ENCODE measurements around the gene TOR1B.

The TOR1B gene

GRCh38 chr9:129798973-129799372 lies 4.0 kb upstream of the TOR1B start:
- no peak for ATAC-seq

GRCh38 chr9:129801504-129801903 lies 1.5 kb upstream of the TOR1B start:
- no peak for TF ChIP-seq TOX (CRISPR knock-in tag; IDR thresholded peaks at IDR 0.05; ENCODE audit: borderline replicate concordance)
- TF ChIP-seq ZNF565 (CRISPR knock-in tag; conservative IDR thresholded peaks at IDR 0.05; ENCODE audit: low read depth): no peak
- TF ChIP-seq ARNTL (CRISPR knock-in tag; IDR thresholded peaks at IDR 0.05; ENCODE audit: borderline replicate concordance, low read depth): no peak
- no peak for TF ChIP-seq ZC3H10 (CRISPR knock-in tag; IDR thresholded peaks at IDR 0.05)
- no peak for TF ChIP-seq OSR1 (CRISPR knock-in tag; IDR thresholded peaks at IDR 0.05)
- TF ChIP-seq CSRNP3 (CRISPR knock-in tag; IDR thresholded peaks at IDR 0.05): no peak
- no peak for TF ChIP-seq ZFP30 (CRISPR knock-in tag; IDR thresholded peaks at IDR 0.05)
- no peak for TF ChIP-seq TSHZ2 (CRISPR knock-in tag; IDR thresholded peaks at IDR 0.05)
- TF ChIP-seq BACH2 (CRISPR knock-in tag; IDR thresholded peaks at IDR 0.05; ENCODE audit: borderline replicate concordance): no peak
- no peak for TF ChIP-seq CSDC2 (CRISPR knock-in tag; IDR thresholded peaks at IDR 0.05)
- ATAC-seq: no peak

More at GRCh38 chr9:129798973-129799372, 4.0 kb upstream of the TOR1B start:
- TF ChIP-seq TCF4 (CRISPR knock-in tag; IDR thresholded peaks at IDR 0.05; ENCODE audit: borderline replicate concordance): no peak
- TF ChIP-seq PPARA (CRISPR knock-in tag; IDR thresholded peaks at IDR 0.05; ENCODE audit: borderline replicate concordance): no peak
- TF ChIP-seq TSHZ2 (CRISPR knock-in tag; IDR thresholded peaks at IDR 0.05): no peak
- no peak for TF ChIP-seq ZNF565 (CRISPR knock-in tag; conservative IDR thresholded peaks at IDR 0.05; ENCODE audit: low read depth)
- no peak for TF ChIP-seq ZNF70 (CRISPR knock-in tag; IDR thresholded peaks at IDR 0.05)
- TF ChIP-seq CREB5 (CRISPR knock-in tag; IDR thresholded peaks at IDR 0.05; ENCODE audit: low read depth): no peak
- TF ChIP-seq CSDC2 (CRISPR knock-in tag; IDR thresholded peaks at IDR 0.05): no peak
- no peak for TF ChIP-seq ISL1 (CRISPR knock-in tag; IDR thresholded peaks at IDR 0.05)
- TF ChIP-seq GLIS3 (CRISPR knock-in tag; IDR thresholded peaks at IDR 0.05): no peak
- TF ChIP-seq TOX (CRISPR knock-in tag; IDR thresholded peaks at IDR 0.05; ENCODE audit: borderline replicate concordance): no peak
- no peak for TF ChIP-seq ESRRG (CRISPR knock-in tag; IDR thresholded peaks at IDR 0.05)
- TF ChIP-seq BACH2 (CRISPR knock-in tag; IDR thresholded peaks at IDR 0.05; ENCODE audit: borderline replicate concordance): no peak
- TF ChIP-seq OSR1 (CRISPR knock-in tag; IDR thresholded peaks at IDR 0.05): no peak
- TF ChIP-seq ZNF8 (CRISPR knock-in tag; IDR thresholded peaks at IDR 0.05): no peak
- no peak for TF ChIP-seq ZFP3 (CRISPR knock-in tag; IDR thresholded peaks at IDR 0.05)
- no peak for TF ChIP-seq POU6F1 (CRISPR knock-in tag; IDR thresholded peaks at IDR 0.05; ENCODE audit: borderline replicate concordance, low read depth)

- peak; percentile 8; the same call in 2 of the 3 replicates for ATAC-seq
- no peak for TF ChIP-seq GLIS3 (CRISPR knock-in tag; IDR thresholded peaks at IDR 0.05)
- no peak for TF ChIP-seq ZNF70 (CRISPR knock-in tag; IDR thresholded peaks at IDR 0.05)
- no peak for TF ChIP-seq TSHZ2 (CRISPR knock-in tag; IDR thresholded peaks at IDR 0.05)
- TF ChIP-seq RARB (CRISPR knock-in tag; IDR thresholded peaks at IDR 0.05): no peak
- TF ChIP-seq TOX (CRISPR knock-in tag; IDR thresholded peaks at IDR 0.05; ENCODE audit: borderline replicate concordance): no peak
- no peak for TF ChIP-seq ISL1 (CRISPR knock-in tag; IDR thresholded peaks at IDR 0.05)
- TF ChIP-seq CSDC2 (CRISPR knock-in tag; IDR thresholded peaks at IDR 0.05): no peak
- TF ChIP-seq ZNF565 (CRISPR knock-in tag; conservative IDR thresholded peaks at IDR 0.05; ENCODE audit: low read depth): no peak
- no peak for TF ChIP-seq ARNTL (CRISPR knock-in tag; IDR thresholded peaks at IDR 0.05; ENCODE audit: borderline replicate concordance, low read depth)
- no peak for TF ChIP-seq TCF4 (CRISPR knock-in tag; IDR thresholded peaks at IDR 0.05; ENCODE audit: borderline replicate concordance)
- TF ChIP-seq ESRRG (CRISPR knock-in tag; IDR thresholded peaks at IDR 0.05): no peak
- no peak for TF ChIP-seq ZNF8 (CRISPR knock-in tag; IDR thresholded peaks at IDR 0.05)
- TF ChIP-seq CSRNP3 (CRISPR knock-in tag; IDR thresholded peaks at IDR 0.05): no peak
Measured at GRCh38 chr9:129803676-129804060, 684 bp downstream of the TOR1B start.
